ENCODE measurements around the gene CCL3.
A peak's percentile ranks its signal among the peaks of the same experiment; 100 is the strongest.
"Not testable (repeated sequence)": the region's sequence is repeated elsewhere in the genome, so short reads cannot be mapped to it uniquely, and the experiment has no call there.

Gene CCL3

DNA sequence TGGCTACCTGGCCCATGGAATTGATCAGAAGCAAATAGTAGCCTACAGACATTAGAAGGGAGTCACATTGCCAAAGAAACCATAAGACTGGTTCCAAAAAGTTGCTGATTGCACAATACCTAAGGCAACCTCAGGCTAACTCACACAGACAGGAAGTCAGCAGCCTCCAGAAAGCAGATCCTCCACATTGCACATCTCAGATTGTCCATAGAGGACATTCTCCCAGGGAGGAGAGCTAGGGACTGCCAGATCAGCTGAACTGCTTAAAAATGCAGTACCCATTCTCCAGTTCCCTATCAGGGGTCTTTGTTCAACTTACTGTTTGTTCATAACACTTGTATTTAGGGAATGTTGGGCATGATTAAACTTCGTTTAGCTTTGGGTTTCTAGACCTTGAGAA is 4.2 kb downstream of the CCL3 start:
- ATAC-seq, result no peak

DNA sequence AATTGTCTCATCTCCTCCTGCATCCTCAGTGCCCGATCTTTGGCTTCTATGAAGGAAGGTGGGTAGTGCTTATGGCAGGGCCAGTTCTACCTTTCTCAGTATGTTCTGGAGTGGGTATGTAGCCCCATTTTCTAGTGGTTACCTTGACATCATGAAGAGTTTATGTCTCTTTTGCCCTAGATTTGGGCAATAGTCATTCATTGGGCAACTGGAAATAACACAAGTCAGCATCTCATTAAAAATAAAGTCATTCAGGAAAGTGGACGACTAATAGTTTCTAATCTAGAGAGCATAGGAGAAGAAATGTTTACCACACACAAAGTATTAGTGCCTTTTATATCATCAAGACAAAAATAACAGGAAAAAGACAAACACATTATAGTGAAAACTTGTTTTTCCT is 6.3 kb downstream of the CCL3 start:
- ATAC-seq, result not testable (repeated sequence)

DNA sequence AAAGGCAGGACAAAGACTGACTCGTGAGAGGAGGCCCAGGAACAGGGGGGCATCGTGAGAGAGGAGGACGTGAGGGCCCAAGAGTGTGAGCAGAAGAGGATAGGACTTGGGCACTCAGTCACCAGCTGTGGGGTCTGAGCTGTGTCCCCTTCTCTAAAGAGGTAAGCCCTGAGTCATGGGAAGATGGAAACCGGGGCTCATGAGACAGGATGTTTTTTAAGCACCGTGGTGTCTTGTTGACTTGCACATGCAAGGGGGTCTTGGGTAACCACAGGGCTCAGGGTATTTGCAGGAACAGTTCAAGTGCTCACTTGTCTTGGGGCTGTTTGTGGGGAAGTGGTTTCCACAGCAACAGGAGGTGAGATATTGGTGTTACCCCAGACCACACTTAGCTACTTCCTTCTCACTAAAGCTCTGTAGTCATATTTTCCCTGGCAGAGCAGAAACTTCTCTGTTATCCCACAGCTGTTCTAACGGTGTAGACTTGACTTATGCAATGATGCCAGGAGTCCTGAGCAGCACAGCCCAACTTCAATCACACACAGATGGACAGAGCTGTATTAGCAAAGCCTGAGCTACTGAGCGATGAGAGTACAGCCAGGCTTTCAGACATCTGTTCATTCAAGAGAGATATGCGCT is 7.3 kb downstream of the CCL3 start:
- peak; percentile 78 to 80 for ATAC-seq

DNA sequence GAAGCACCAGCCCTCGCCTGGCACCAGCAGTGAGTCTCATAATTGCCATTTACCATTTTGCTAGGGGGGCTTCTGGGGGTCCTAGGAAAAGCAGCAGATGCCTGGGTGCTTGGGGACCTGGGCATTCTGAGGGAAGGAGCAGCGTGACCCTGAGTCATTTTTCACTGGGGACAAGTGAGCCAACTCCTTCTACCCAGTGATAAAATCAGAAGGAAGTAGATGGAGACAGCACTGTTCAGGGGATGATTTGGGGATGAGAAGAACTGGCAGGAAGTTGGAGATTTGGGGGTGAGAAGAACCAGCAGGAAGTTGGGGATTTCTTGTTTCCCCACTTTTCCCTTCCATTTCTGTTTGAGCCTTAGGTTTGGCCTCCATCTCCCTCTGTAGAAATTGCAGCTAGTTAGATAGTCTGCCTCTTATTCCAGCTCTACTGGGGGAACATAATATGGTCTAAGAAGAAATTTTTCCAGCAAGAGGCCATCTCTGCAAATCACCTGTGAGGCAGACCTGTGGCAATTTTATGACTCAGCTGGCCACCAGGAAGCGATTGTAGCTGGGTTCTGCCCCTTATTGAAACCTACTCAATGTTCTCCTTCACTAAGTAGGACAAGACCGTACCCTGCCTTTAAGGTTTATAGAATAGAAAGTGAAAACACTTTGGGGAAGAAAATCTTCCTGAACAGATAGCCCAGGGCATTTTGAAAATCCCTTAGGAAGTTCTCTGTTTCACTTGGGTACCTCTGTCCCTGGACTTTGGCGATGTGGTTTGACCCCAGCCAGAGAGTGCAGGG is 8.1 kb downstream of the CCL3 start:
- ATAC-seq, result peak in 1 of 2 donors; percentile 33

DNA sequence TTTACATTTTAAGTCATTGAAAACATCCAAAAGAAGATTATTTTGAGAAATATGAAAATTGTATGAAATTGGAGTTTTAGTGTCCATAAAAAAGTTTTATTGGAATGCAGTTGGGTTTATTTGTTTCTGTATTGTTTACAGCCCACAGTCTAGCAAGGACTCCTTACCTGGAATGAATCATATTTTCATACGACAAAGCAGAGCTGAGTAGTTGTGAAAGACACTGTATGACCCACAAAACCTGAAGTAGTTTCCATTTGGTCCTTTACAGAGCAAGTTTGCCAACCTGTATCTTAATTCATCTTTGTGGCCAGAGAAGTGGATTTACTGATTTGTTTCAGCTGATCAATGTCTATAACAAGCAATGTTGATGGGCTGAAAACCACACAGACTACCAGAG is 15.6 kb downstream of the CCL3 start:
- no peak for ATAC-seq

DNA sequence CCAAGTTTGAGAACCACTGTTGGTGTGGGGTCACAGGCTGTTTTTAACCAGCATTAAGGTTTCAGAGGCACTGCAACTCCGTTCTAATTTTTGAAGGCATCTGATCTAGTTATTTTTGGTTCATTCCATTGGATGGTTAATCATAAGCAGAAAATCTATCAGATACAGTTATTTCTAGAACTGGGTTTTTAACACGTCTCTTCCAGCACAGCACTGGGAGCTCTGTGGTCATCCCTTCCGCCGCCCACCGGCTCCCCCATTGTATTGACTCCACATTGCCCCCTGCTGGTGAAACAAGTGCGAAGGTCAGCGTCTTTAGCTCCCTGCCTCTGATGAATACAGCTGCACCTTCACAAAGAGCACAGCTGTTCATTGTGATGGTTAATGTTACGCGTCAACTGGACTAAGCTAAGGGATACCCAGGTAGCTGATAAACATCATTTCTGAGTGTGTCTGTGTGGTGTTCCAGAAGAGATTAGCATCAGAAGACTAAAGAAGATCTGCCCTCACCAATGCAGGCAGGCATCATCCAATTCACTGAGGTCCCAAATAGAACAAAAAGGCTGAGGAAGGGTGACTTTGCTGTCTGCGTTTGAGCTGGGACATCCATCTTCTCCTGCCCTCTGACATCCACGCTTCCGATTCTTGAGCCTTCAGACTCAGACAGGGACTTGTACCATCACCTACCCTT is 17.4 kb downstream of the CCL3 start:
- peak; percentile 40 to 65 for ATAC-seq

DNA sequence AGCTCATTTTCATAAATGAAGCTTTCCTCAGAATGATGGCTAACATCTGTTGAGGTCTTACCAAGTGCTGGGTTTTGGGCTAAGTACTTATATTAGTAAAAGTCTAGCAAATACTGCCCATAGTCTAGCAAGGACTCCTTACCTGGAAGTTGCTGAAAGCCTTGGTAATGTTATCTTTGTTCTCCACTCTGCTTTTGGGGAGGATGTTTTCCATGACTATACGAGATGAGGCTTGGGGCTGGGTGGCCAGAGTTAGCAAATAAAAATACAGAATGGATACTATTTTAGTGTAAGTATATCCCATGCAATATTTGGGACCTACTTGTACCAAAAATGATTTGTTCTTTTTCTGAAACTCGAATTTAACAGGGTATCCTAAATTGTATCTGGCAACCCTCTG is 18.2 kb downstream of the CCL3 start:
- ATAC-seq, result no peak

DNA sequence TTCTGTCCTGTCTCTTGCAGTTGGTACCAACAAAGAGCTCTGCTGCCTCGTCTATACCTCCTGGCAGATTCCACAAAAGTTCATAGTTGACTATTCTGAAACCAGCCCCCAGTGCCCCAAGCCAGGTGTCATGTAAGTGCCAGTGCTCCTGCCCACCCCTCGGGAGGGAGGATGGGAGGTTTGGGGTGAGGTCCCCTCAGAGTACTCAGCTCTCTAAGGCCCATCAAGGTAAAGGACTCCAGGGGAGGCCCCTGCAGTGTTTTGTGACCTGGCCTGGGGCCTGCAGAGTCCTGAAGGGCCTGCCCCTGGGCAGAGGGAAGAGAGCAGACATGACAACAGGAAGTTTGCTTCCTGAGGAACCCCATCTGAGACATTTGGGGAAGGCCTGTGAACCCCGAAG is 19.5 kb downstream of the CCL3 start:
- ATAC-seq, result no peak

DNA sequence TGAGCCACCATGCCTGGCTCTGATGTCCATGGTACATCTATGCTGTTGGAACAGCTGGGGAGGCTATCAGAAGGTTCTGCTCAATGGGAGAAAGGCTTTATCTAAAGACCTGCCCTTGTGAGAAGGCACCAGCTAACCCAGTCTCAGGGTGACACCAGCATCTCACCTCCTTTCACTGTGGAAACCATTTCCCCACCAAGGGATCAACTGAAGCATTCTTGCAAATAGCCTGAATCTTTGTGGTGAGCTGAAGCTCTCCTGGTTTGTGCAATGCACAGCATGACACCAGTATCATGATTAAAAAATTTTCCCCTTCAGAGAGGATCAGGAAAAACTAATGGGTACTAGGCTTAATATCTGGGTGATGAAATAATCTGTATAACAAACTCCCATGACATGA is 20.8 kb downstream of the CCL3 start:
- no peak for ATAC-seq

DNA sequence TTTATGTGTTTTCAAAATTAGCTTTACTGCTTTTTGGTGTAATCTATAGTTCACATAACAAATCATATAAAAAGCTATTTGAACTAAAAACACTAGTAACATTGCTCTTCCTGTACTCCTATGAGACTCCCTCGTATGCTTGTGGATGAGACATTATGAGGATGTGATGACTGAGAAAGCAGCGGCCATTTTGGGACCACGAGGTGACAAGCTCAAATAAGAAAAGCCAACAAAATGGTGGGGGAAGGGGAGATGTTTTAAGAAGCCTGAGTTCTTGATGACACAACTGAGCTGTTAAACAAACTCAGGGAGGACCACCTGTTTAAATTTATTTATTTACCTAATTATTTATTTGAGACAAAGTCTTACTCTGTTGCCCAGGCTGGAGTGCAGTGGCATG is 21.4 kb downstream of the CCL3 start:
- ATAC-seq, result no peak

DNA sequence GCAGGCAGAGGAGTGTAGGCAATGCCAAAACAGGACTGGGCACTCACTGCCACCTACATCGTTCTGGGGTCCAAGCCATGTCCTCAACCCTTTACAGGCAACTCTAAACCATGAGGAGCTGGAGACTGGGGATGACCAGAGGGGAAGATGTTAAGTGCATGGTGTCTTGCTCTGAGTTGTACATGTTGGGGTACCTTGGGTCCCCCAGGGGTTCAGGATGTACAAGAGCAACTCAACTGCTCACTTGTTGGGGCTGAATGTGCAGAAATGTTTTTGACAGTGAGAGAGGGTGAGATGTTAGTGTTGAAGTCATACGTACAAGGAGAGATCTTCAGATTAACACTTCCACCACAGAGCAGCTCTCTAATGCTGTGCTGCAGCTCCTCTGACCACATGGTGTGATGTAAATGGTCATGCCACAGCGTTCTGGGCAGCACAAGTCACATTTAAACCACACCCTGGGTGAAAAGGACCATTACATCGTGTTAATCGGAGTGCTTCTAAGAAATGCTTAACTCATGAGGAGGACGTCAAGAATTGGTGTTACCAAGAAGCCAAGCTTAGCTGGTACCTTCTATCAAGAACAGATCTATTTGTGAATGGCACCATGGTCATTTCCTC is 23.5 kb downstream of the CCL3 start:
- peak in 1 of 2 donors; percentile 21 for ATAC-seq

DNA sequence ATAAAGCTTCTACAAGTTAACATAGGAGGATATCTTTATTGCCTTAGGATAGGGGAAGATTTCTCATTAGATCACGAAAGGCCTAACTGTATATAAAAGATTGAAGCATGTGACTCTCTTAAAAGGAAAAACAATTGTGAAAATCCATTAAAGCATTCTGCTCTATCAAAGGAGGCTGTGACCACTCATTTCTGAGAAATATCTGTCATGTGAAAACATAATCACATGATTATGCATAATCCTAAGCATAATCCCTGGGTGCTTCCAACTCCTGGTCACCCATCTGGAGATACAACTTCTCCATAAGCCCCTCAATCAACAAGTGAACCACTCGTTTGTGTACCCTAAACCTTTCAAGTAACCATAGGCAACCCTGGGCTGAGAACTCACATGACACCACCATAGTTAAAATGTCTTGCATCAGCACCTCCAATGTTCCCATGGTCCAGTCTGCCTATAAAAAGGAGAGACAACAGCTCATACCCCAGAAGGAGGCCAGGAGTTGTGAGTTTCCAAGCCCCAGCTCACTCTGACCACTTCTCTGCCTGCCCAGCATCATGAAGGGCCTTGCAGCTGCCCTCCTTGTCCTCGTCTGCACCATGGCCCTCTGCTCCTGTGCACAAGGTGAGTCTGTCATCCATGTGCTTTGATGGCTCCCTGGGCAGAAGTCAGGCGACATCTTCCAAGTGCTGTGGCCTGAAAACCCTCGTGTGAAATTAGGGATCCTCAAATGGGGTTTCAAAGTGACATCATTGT is 26.0 kb downstream of the CCL3 start, which contains the start of gene CCL18:
Gene CCL18 (plus strand): TSS at position 487 of the 756 bp plus-strand sequence. CDS start 71 bp downstream, at position 558.
- no peak for ATAC-seq

DNA sequence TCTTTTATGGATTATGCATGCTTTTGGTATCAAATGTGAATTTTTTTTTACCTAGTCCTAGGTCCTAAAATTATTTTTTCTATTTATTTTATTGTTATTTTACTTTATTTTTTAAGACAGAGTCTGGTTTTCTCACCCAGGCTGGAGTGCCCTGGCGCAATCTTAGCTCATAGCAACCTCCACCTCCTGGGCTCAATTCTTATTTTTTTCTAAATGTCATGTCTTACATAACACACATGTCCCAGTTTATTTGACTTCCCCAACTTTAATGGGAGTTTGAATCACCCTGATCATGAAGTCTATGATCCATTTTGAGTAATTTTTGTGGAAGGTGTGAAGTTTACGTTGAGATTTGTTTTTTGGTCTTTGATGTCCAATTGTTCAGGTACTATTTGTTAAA is 29.1 kb downstream of the CCL3 start:
- no peak for ATAC-seq

DNA sequence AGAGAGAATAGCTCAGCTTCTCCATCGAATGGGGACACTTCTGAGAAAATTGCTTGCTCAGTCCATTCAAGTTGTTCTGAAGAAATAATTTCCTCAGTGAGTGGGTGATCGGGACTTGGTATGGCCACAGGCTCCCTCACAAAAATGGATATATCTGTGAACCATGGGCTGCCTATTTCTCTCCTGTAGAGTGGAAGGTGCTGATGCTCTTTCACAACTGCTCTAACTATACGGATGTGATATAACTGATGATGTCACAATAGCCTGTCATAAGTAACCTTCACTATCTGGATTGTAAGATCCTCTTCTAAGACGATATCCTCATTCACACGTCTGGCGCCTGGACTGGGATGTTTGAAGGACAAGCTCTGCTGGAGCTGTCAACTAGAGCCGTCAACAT is 30.5 kb downstream of the CCL3 start:
- no peak for ATAC-seq

DNA sequence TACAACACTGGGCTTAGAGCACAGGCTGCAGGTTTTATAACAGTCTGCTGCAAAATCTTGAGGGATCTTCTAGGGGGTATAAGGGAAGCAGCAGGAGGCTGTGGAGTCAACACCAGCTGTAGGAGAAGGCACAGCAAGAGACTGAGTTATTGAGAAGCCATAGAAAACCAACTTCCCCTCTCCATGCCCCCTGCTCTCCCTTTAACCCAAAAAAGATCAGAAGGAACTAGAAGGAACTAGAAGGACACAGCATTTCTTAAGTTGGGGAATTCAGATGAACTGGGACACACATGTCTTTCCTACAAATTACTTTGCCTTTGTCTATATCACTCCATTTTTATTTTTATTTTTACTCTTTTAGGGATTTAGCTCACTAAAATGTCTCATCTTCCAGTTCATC is 32.0 kb downstream of the CCL3 start:
- no peak for ATAC-seq

DNA sequence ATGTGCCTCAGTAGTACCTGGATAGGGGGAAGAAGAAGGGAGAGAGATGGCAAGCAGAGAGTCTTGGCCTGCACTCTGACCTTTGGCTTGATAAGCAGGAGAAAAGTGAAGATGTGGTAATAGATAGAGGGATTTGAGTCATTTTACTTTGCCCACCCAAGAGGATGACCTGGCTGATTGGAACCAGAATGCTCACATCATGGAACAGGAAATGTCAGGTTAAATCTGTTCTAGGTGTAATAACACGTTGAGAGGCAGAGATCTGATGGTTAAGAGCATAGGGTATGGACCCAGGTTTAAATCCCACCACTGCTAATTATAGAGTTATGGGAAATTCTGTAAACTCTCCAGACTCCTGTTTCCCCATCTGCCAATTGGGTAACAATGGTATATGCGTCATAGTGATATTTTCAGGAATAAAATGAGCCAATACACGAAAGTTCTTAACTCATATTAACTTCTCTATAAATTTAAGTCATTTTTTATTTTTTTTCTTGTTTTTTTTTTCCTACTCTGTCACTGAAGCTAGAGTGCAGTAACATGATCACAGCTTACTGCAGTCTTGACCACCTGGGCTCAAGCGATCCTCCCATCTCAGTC is 33.9 kb downstream of the CCL3 start:
- ATAC-seq, result no peak

DNA sequence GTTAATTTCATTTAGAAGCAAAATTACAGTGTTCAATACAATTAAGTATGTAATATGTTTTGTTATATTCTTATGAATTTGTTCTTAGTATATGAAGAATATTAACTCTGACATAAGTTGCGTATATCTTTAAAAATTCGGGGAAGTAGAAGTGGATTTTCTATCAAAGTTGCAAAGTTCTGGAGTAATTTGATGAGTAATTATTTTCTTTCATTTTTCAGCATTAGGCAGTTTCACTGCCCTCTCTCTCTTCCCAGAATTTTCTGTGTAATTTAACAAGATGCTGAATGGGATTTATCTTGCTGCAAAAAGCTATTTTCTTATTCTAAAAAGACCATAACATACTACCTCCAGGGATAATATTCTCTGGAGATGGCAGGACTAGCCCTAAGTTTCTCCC is 34.8 kb downstream of the CCL3 start:
- ATAC-seq, result no peak

DNA sequence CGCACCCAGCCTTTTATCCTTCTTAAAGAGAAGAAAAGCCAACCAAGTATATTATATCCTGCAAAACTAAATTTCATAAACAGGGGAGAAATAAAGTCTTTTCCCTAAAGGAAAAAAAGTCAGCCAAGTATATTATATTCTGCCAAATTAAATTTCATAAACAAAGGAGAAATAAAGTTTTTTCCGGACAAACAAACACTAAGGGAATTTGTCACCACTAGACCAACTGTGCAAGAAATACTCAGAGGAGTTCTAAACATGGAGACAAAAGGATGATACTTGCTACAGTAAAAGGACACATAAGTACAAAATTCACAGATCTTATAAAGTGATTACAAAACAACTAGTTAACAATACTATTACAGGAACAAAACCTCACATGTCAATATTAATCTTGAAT is 40.3 kb downstream of the CCL3 start:
- no peak for ATAC-seq

DNA sequence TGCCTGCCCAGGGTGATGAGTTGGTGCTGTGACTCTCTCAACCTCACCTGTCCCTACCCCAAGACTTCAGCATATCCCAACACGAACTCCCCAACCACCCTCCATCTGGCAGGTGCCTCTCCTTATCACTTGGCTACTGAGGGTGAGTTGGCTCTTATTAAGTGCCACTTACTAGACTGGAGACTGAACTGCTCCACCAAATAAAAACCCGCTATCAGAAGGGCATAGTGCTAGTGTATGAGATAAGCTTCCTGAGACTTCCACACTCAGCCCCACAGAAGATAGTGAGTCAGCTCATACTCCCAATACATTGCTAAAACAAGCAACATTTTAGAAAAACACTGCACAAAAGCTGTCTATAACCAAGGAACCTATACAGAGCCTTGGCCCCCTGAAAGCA is 41.9 kb downstream of the CCL3 start:
- no peak for ATAC-seq

All from activated CD4-positive, CD25-positive, alpha-beta regulatory T cell treated with anti-CD3 and anti-CD28 coated beads, Interleukin-2, amount 50 U/mL, for 24 hours (primary cell).